Endothelial cell of umbilical vein (primary cell): Measurements from ENCODE around the gene RBM20. TPM values are rescaled to one million over a fixed set of nuclear protein-coding genes. Genes with fewer than 3 reads are reported as not detected.

Experiments
- BruUV-seq: library from RNA; stranded (reverse); fragments of 400-500 nt; replicated peaks from 2 replicates; lab custom pipeline; 2021; lab: Mats Ljungman, UMichigan
- CTCF ChIA-PET: fragments of 300-600, 350-600 bp; sonication (Branson Sonifier 250); formaldehyde crosslinking; loops from one replicate; lab custom pipeline; 2021; ENCODE audit warnings: antibody characterized with exemption, inconsistent platforms; lab: Charles Lee
- POLR2A ChIA-PET: fragments of 300-600, 350-600 bp; sonication (Branson Sonifier 250); formaldehyde crosslinking; loops from one replicate; lab custom pipeline; 2021; ENCODE audit warnings: antibody characterized with exemption, inconsistent platforms; lab: Charles Lee
- DNase-seq: peaks from one replicate; pipeline ENCODE4 v3.0.0-alpha.2; 2011; ENCODE audit warnings: low read depth, low spot score
- FAIRE-seq: peaks from 2 replicates; lab custom pipeline; 2011; peaks lifted over from hg19 to GRCh38; lab: Jason Lieb, UNC
- H2AFZ ChIP-seq: 2 replicates; pipeline ENCODE4 v1.6.0; 2012; ENCODE audit warnings: low read depth, low read length, control low read depth, inconsistent platforms
- H3K27ac ChIP-seq: 2 replicates; pipeline ENCODE4 v1.5.1; 2011; ENCODE audit warnings: low read depth, mild to moderate bottlenecking, control low read depth, low read length, moderate library complexity; ENCODE audit not compliant: insufficient read depth
- H3K27me3 ChIP-seq, 2 experiments: 2 replicates each; pipeline versions ENCODE4 v1.6.0 to v1.6.1; 2011; ENCODE audit warnings: low read length in 2 of 2, mixed read lengths in 1 of 2; ENCODE audit not compliant: control insufficient read depth in 2 of 2, insufficient read depth in 2 of 2
- H3K36me3 ChIP-seq, 2 experiments: 2 replicates in 1 of 2; 3 replicates in 1 of 2; pipeline ENCODE4 v1.5.1; 2011; ENCODE audit warnings: low read length in 2 of 2, mild to moderate bottlenecking in 1 of 2, moderate library complexity in 1 of 2; ENCODE audit not compliant: control insufficient read depth in 2 of 2, insufficient read depth in 2 of 2; ENCODE audit errors: extremely low read depth in 1 of 2
- H3K4me1 ChIP-seq: 3 replicates; pipeline ENCODE4 v1.5.1; 2011; ENCODE audit warnings: mild to moderate bottlenecking, low read length; ENCODE audit not compliant: control insufficient read depth, insufficient read depth; ENCODE audit errors: extremely low read depth
- H3K4me2 ChIP-seq: 2 replicates; pipeline ENCODE4 v1.6.1; 2011; ENCODE audit warnings: low read length, control low read depth, mixed read lengths; ENCODE audit not compliant: insufficient read depth
- H3K4me3 ChIP-seq, 3 experiments: fragments of 200-600 bp in 1 of 3; sonication (generic), shearing (Covaris generic) in 1 of 3; replicated peaks in 1 of 3; 2 replicates each; pipeline ENCODE4 v1.5.1; 2011 to 2016; ENCODE audit warnings: control low read depth in 3 of 3, low read length in 3 of 3, mild to moderate bottlenecking in 2 of 3, inconsistent platforms in 1 of 3, low read depth in 1 of 3, moderate library complexity in 1 of 3; ENCODE audit not compliant: insufficient read depth in 1 of 3
- H3K79me2 ChIP-seq: 2 replicates; pipeline ENCODE4 v1.6.0; 2012; ENCODE audit warnings: low read length, inconsistent platforms; ENCODE audit not compliant: control insufficient read depth, insufficient read depth
- H3K9ac ChIP-seq: replicated peaks from 2 replicates; pipeline ENCODE3; 2011; ENCODE audit warnings: low read length, control low read depth; ENCODE audit not compliant: insufficient read depth; ENCODE audit errors: extremely low read depth
- H3K9me1 ChIP-seq: replicated peaks from 3 replicates; pipeline ENCODE4 v1.6.0; 2011; ENCODE audit warnings: mild to moderate bottlenecking, low read length; ENCODE audit not compliant: control insufficient read depth, insufficient read depth; ENCODE audit errors: extremely low read depth
- H3K9me3 ChIP-seq: replicated peaks from 2 replicates; pipeline ENCODE4 v1.5.1; 2012; ENCODE audit warnings: low read length, inconsistent platforms; ENCODE audit not compliant: control insufficient read depth, insufficient read depth
- H4K20me1 ChIP-seq: replicated peaks from 2 replicates; pipeline ENCODE3; 2011; ENCODE audit warnings: mild to moderate bottlenecking, low read length; ENCODE audit not compliant: control insufficient read depth, insufficient read depth; ENCODE audit errors: extremely low read depth
- EZH2 ChIP-seq: IDR thresholded peaks from 2 replicates; pipeline ENCODE4 v1.6.1; 2012; ENCODE audit warnings: borderline replicate concordance, low read depth, mild to moderate bottlenecking, moderate library complexity, low read length, inconsistent platforms; ENCODE audit not compliant: severe bottlenecking
- FOS ChIP-seq: IDR thresholded peaks from 2 replicates; pipeline ENCODE4 v1.6.1; 2011; ENCODE audit warnings: mild to moderate bottlenecking, low read length, moderate library complexity, borderline replicate concordance; ENCODE audit not compliant: insufficient read depth
- GATA2 ChIP-seq: IDR thresholded peaks from 2 replicates; pipeline ENCODE4 v1.7.0; 2011; ENCODE audit warnings: low read depth, mild to moderate bottlenecking, moderate library complexity, mixed read lengths, low read length; ENCODE audit not compliant: insufficient read length, insufficient read depth
- JUN ChIP-seq: IDR thresholded peaks from 2 replicates; pipeline ENCODE4 v1.6.1; 2011; ENCODE audit warnings: borderline replicate concordance, low read depth; ENCODE audit not compliant: insufficient read length, insufficient read depth
- MYC ChIP-seq: IDR thresholded peaks from one replicate; pipeline ENCODE4 v1.6.1; 2011; ENCODE audit warnings: mild to moderate bottlenecking, low read depth, low read length
- POLR2A ChIP-seq: IDR thresholded peaks from 2 replicates; pipeline ENCODE4 v1.6.1; 2012; ENCODE audit warnings: low read depth, mild to moderate bottlenecking, control low read depth, low read length
- POLR2AphosphoS5 ChIP-seq: IDR thresholded peaks from 2 replicates; pipeline ENCODE4 v1.6.1; 2012; ENCODE audit warnings: low read depth, mild to moderate bottlenecking, control low read depth, low read length, moderate library complexity; ENCODE audit not compliant: insufficient read depth
- dilution Hi-C: fragments of 300-500 bp; cut with MboI; formaldehyde crosslinking; loops from one replicate; pipeline ENCODE4 v1.15.0; 2019; ENCODE audit warnings: low sequenced_read_pairs; ENCODE audit not compliant: extremely low pct_ligation_motif_present
- intact Hi-C: fragments of 100-400 bp; cut with micrococcal nuclease; formaldehyde crosslinking; loops from one replicate; pipeline ENCODE4 v1.10.0; 2022
- polyA plus RNA-seq, 4 experiments: library from polyadenylated mRNA; depleted of rRNA in 3 of 4; stranded (reverse) in 3 of 4; unstranded in 1 of 4; fragments of >200 nt; gene quantifications; 2 replicates each; pipeline versions ENCODE4 v1.2.1 to v1.2.3, GENCODE V29; 2011 to 2012; ENCODE audit warnings: missing spikeins in 1 of 4
- total RNA-seq: library from RNA; stranded (reverse); gene quantifications from 2 replicates; pipeline ENCODE4 v1.2.3, GENCODE V29; 2021
- TF ChIP-seq, protein P1 (sequence below): IDR thresholded peaks from 2 replicates; pipeline ENCODE4 v1.6.1; 2011; ENCODE audit not compliant: insufficient read depth, insufficient read length
- TF ChIP-seq, protein P2 (sequence below), 2 donors: IDR thresholded peaks; 1 replicate in 1 of 2; 2 replicates in 1 of 2; pipeline ENCODE4 v1.5.1; 2011; ENCODE audit warnings: low read length in 2 of 2, mild to moderate bottlenecking in 2 of 2, moderate library complexity in 2 of 2, control low read depth in 1 of 2, inconsistent platforms in 1 of 2, low read depth in 1 of 2; ENCODE audit not compliant: insufficient read depth in 1 of 2; ENCODE audit errors: extremely low read depth in 1 of 2

RBM20 gene
- total and polyA plus RNA-seq, 2 donors (not counting 3 experiments of a cell fraction or from before 2014, with no cell fraction given): 0.04 TPM; not detected in 1

DNA sequence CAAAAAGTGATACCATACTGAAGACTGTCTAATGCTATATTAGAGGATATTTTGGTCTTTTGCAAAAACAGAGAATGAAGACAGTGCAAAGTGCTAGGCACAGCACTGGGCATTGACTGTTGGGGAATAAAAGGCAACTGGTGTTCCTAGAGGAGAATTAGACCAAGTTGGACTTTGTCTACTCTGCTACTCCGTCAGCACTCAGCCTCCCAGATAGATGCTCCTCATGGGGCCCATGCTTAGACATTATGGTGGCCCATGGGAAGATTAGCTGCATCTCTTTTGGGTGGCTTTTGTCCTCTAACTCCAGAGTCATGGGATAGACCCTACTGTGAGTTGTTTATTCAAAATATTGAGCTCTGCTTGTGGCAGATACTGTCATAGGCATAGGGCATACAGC lies 113.5 kb downstream of the RBM20 start:
- Histone ChIP-seq H3K4me3 (no peak overlapping the region), H3K36me3 (no peaks in the 10 kb centered on the region), H3K27me3 (peaks cover 0 to 4% of the 10 kb centered on the region in 2 experiments), H3K9me1 (no peaks in the 10 kb centered on the region), H2AFZ (no peak overlapping the region), H3K4me1 (peaks cover 18% of the 10 kb centered on the region), H3K27ac (no peak overlapping the region), H4K20me1 (no peaks in the 10 kb centered on the region), H3K79me2 (no peaks in the 10 kb centered on the region), H3K9me3 (no peaks in the 10 kb centered on the region), H3K9ac (no peak overlapping the region), H3K4me2 (no peak overlapping the region)
- TF ChIP-seq EZH2 (no peak), POLR2AphosphoS5 (no peak), MYC (no peak), FOS (no peak), JUN (no peak), GATA2 (no peak), POLR2A (no peak)
- TF ChIP-seq, protein P1, sequence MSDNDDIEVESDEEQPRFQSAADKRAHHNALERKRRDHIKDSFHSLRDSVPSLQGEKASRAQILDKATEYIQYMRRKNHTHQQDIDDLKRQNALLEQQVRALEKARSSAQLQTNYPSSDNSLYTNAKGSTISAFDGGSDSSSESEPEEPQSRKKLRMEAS: no peak
- TF ChIP-seq, protein P2, sequence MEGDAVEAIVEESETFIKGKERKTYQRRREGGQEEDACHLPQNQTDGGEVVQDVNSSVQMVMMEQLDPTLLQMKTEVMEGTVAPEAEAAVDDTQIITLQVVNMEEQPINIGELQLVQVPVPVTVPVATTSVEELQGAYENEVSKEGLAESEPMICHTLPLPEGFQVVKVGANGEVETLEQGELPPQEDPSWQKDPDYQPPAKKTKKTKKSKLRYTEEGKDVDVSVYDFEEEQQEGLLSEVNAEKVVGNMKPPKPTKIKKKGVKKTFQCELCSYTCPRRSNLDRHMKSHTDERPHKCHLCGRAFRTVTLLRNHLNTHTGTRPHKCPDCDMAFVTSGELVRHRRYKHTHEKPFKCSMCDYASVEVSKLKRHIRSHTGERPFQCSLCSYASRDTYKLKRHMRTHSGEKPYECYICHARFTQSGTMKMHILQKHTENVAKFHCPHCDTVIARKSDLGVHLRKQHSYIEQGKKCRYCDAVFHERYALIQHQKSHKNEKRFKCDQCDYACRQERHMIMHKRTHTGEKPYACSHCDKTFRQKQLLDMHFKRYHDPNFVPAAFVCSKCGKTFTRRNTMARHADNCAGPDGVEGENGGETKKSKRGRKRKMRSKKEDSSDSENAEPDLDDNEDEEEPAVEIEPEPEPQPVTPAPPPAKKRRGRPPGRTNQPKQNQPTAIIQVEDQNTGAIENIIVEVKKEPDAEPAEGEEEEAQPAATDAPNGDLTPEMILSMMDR (IDR thresholded peaks at IDR 0.05; ENCODE audit: extremely low read depth in 1 of 2, insufficient read depth in 1 of 2, low read depth in 1 of 2, low read length in 2 of 2): no peak
- ChIA-PET CTCF (no interaction called here), POLR2A (no interaction called here)
- no TSS peak for BruUV-seq
- DNase-seq: no peak
- no peak for FAIRE-seq
- intact Hi-C loops: no loop called here
- dilution Hi-C loops: no loop called here
